ENCODE measurements around the gene OR5L1.

DNA sequence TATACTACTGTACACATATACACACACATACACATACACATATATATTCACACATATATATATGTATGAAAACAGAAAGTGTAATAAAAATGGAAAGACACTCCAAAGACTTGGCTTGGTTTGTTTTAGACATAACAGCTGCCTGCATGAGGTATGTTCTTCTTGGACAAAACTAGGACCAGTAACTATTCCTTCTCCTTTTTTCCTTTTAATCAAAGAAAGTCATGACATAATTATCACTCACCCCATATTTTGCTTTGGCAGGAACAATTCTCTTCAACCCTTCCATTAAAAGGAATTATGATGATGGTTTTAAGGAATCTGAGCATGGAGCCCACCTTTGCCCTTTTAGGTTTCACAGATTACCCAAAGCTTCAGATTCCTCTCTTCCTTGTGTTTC is 15.9 kb upstream of the OR5L1 start, which contains the start of gene OR5D14:
- TF ChIP-seq, protein P1, sequence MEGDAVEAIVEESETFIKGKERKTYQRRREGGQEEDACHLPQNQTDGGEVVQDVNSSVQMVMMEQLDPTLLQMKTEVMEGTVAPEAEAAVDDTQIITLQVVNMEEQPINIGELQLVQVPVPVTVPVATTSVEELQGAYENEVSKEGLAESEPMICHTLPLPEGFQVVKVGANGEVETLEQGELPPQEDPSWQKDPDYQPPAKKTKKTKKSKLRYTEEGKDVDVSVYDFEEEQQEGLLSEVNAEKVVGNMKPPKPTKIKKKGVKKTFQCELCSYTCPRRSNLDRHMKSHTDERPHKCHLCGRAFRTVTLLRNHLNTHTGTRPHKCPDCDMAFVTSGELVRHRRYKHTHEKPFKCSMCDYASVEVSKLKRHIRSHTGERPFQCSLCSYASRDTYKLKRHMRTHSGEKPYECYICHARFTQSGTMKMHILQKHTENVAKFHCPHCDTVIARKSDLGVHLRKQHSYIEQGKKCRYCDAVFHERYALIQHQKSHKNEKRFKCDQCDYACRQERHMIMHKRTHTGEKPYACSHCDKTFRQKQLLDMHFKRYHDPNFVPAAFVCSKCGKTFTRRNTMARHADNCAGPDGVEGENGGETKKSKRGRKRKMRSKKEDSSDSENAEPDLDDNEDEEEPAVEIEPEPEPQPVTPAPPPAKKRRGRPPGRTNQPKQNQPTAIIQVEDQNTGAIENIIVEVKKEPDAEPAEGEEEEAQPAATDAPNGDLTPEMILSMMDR (IDR thresholded peaks at IDR 0.05) = no peak
- TF ChIP-seq POLR2A (IDR thresholded peaks at IDR 0.05) = no peak

Data from adrenal gland (tissue), 5 donors.